HG03432 (cell line): ENCODE data around the gene C8B.

ENCODE experiments used
- ATAC-seq: cut with Tn5 transposase; IDR thresholded peaks from one replicate; pipeline ENCODE4 v1.9.1; 2021; ENCODE audit warnings: mild to moderate bottlenecking, moderate library complexity; ENCODE audit not compliant: unreplicated experiment

Gene C8B

DNA sequence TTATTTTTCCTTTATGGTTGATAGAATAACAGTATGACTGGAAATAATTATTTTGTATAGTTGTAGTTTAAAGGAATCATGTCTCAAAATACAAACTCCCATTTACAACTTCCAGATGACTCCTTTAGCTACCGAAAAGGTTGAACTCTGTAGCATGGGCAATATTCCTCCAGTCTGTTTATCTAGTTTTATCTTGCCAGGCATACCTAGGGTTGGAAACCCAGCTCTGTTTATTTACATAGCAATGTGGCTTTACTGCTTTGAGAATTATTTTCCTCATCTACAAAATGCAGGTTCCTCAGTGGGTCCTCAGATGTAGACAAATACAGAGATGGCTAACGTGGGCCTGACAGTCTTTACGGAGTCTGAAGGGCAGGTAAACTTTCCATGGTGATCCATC is 60.1 kb downstream of the C8B start:
- no peak for ATAC-seq

DNA sequence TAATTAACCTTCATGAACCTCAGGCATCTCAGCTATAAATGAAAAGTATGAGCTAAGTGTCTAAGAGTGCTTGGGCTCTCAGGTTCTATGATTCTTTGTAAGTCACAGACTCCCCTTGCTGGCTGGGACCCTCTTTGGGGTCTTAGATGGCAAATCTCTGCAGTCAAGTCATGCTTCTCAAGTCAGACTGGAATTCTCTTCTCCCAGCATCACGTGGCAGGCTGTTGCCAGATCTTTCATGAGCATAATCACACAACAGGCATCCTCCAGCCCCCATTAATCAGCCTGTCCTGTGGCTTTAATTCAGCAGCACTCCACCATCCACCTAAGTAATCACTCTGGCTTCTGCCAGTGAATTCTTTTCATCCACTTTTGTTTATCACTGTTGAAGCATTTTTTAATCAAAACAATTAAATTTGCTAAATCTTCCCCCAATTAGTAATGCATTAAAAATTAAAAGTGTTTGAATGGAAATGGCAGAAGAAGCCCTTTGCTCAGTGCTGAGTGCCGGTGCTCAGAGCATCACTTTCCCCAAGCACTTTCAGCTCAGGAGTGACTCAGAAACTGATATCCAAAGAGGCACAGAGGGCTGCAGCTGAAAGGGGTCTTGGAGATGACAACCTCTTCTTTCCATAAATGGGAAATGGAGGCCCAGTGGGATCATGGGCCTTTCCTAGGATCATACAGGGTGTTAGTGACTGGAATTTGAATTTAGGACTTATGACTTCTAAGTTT is 61.0 kb downstream of the C8B start:
- ATAC-seq = no peak

DNA sequence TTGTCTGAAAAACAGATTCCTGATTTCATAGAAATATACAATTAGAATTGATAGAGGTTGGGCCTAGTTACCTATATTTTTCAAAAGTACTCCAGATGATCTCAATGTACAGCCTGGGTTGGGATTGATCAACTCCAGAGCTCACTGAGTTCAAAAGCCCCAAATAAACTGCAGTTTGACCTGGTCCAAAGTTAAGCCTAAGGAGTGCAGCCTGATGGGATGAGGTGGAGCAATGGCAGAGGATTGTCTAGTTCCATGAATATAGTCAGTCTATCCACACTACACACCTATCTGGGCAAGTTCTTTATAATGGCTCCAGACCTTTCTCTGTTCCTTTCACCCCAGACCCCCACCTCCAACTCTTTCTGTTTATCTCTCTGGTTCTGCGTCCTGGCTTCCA is 62.0 kb downstream of the C8B start:
- no peak for ATAC-seq

GRCh38 chr1:56901716-56902115 is 64.1 kb downstream of the C8B start:
- ATAC-seq = no peak

DNA sequence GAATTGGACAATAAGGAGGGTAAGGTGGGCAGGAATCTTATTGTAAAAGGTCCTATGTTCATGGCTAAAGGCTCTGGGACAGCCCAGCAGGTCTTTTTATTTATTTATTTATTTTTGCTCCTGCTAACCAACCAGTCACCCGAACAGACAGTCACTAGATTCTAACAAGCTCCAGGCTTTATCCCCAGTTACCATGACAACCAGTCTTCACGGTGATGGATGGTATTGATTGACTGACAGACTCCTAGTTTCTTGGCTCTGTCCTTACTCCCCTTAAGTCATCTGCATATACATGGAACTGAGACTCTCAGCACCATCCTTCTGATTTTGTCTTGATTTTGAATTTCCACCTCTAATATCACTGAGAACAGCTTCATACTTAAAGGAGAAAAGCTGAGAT is 66.9 kb downstream of the C8B start:
- ATAC-seq = no peak

DNA sequence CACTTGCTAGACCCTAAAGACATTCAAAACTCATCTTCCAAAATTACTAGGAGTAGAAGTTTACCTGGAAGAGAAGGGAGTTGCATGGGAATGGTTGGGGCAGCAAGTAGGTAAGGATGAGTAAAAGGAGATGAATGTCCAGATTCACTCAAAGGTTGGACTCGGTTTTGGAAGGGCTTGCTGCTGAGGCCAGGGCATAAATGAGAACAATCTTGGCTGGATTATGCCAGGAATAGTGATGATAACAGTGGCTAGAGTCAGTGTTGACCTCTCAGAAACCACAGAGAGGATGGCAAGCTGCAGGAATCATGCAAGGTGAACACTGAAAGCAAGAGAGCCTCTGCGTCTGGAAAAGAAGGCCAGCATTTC is 67.8 kb downstream of the C8B start:
- no peak for ATAC-seq

- ATAC-seq = no peak
Observed at GRCh38 chr1:56897150-56898004, 68.4 kb downstream of the C8B start.

DNA sequence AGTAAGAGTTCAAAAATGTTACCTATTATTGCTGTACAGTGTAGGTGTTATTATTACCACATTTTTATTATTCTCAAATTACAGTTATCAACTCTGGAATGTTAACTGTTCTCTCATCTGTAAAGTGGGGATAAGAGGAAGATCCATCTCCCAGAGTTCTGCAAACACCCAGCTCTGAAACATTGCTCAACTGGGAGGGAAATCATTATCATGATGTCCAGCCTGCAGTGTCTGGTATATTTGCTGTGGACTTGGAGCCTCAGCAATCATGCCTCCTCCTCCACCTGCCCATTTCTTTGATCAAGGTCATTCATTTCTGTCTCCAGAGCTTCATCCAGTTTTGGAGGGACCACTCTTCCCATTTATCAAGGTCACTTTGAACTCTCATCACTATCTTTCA is 71.8 kb downstream of the C8B start:
- no peak for ATAC-seq

DNA sequence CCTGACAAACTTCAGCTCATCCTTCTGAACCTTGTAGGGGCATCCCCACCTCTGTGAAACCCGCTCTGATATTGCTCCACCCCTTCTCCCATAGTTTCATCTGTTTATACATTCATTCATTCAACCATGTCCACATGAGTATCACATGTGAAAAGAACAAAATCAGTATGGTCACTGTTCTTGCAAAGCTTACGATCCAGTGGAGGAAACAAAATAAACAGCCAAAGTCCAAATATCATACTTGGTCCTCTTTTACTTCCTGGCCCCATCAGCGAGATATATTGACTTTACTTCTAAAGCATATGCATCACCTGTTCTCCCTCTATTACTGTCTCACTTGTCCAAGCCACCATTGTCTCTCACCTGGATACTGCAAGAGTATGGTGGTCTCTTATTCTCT is 75.6 kb downstream of the C8B start:
- no peak for ATAC-seq

DNA sequence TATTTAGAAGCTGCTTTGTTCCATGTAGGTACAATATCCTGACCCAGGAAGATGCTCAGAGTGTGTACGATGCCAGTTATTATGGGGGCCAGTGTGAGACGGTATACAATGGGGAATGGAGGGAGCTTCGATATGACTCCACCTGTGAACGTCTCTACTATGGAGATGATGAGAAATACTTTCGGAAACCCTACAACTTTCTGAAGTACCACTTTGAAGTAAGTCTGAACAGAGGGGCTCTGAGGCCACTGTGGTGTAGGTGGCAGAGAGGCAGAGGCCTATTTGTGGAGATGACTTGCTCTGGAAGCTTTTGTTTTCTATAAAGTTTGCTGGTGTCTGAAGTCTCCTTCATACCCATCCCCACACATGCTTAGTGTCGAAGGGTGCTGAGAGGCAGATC is 84.4 kb downstream of the C8B start:
- ATAC-seq = no peak

DNA sequence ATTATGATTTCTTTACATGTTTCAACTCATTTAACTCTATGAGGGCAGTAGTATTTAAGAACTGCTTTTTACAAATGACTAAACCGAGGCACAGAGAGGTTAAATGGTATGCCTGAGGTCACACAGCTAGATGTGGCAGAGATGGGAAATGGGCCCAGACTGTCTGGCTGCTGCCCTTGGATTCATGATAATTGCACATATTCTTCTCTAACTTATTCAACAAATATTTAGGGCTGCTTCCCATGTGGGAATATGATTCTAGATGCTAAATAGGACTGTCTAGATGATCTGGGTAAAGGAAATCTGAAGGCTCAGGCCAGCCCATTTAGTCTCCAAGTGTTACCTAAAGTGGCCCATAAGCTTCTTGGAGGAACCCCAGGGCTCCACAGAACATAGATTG is 85.0 kb downstream of the C8B start:
- ATAC-seq = no peak
